ENCODE measurements around the gene MRPL50.

DNA sequence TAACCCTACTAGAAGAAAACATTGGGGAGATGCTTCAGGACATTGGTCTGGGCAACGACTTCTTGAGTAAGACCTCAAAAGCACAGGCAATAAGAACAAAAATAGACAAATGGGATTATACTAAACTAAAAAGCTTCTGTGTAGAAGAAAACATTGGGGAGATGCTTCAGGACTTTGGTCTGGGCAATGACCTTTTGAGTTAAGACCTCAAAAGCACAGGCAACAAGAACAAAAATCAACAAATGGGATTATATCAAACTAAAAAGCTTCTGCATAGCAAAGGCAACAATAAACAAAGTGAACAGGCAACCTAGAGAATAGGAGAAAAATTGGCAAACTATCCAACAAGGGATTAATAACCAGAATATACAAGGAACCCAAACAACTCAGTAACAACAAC, 3.7 kb downstream of the MRPL50 start:
- TF ChIP-seq EZH2 (IDR thresholded peaks at IDR 0.05; ENCODE audit: low read depth, unreplicated experiment) (no peak), POLR2AphosphoS5 (IDR thresholded peaks at IDR 0.05; ENCODE audit: low read depth) (no peak), CTCF (conservative IDR thresholded peaks at IDR 0.05; ENCODE audit: low read depth in 2 of 2) (no peak), CREB1 (CRISPR knock-in tag; IDR thresholded peaks at IDR 0.05; ENCODE audit: low read depth) (no peak), STAT1 (IDR thresholded peaks at IDR 0.05; ENCODE audit: unreplicated experiment) (no peak), NANOG (IDR thresholded peaks at IDR 0.05; ENCODE audit: borderline replicate concordance) (no peak), EZH2phosphoT487 (IDR thresholded peaks at IDR 0.05; ENCODE audit: unreplicated experiment) (no peak)
- TF ChIP-seq, protein P1, sequence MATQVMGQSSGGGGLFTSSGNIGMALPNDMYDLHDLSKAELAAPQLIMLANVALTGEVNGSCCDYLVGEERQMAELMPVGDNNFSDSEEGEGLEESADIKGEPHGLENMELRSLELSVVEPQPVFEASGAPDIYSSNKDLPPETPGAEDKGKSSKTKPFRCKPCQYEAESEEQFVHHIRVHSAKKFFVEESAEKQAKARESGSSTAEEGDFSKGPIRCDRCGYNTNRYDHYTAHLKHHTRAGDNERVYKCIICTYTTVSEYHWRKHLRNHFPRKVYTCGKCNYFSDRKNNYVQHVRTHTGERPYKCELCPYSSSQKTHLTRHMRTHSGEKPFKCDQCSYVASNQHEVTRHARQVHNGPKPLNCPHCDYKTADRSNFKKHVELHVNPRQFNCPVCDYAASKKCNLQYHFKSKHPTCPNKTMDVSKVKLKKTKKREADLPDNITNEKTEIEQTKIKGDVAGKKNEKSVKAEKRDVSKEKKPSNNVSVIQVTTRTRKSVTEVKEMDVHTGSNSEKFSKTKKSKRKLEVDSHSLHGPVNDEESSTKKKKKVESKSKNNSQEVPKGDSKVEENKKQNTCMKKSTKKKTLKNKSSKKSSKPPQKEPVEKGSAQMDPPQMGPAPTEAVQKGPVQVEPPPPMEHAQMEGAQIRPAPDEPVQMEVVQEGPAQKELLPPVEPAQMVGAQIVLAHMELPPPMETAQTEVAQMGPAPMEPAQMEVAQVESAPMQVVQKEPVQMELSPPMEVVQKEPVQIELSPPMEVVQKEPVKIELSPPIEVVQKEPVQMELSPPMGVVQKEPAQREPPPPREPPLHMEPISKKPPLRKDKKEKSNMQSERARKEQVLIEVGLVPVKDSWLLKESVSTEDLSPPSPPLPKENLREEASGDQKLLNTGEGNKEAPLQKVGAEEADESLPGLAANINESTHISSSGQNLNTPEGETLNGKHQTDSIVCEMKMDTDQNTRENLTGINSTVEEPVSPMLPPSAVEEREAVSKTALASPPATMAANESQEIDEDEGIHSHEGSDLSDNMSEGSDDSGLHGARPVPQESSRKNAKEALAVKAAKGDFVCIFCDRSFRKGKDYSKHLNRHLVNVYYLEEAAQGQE (IDR thresholded peaks at IDR 0.05; ENCODE audit: unreplicated experiment), result no peak

Data from GM23338 (cell line).